H9 (cell line): ENCODE measurements around the gene NOP9. TPM values are rescaled to one million over a fixed set of nuclear protein-coding genes. Genes with fewer than 3 reads are reported as not detected.
"Not testable (repeated sequence)": the region's sequence is repeated elsewhere in the genome, so short reads cannot be mapped to it uniquely, and the experiment has no call there.

ENCODE experiments used
- DNase-seq: peaks from one replicate; pipeline ENCODE4 v3.0.0-alpha.2; 2017
- H2AFZ ChIP-seq: one replicate; pipeline ENCODE4 v1.6.1; 2013; ENCODE audit warnings: mild to moderate bottlenecking, low read length, control low read depth, moderate library complexity
- H2AK5ac ChIP-seq: 2 replicates; pipeline ENCODE4 v1.6.1; 2013; ENCODE audit warnings: low read length, control low read depth, mixed read lengths; ENCODE audit not compliant: insufficient read length
- H2BK120ac ChIP-seq: one replicate; pipeline ENCODE4 v1.6.1; 2013; ENCODE audit warnings: low read depth, mild to moderate bottlenecking, low read length, control low read depth, inconsistent platforms; ENCODE audit not compliant: poor library complexity, severe bottlenecking
- H2BK12ac ChIP-seq: 2 replicates; pipeline ENCODE4 v1.6.1; 2013; ENCODE audit warnings: low read length, control low read depth, mixed read lengths, low read depth; ENCODE audit not compliant: insufficient read length
- H2BK15ac ChIP-seq: 2 replicates; pipeline ENCODE4 v1.6.1; 2013; ENCODE audit warnings: low read depth, low read length, control low read depth
- H2BK20ac ChIP-seq: one replicate; pipeline ENCODE4 v1.6.1; 2013; ENCODE audit warnings: low read depth, mild to moderate bottlenecking, low read length, control low read depth, inconsistent platforms; ENCODE audit not compliant: poor library complexity, severe bottlenecking
- H2BK5ac ChIP-seq: 2 replicates; pipeline ENCODE4 v1.6.1; 2013; ENCODE audit warnings: low read length, control low read depth, mixed read lengths; ENCODE audit not compliant: insufficient read length
- H3K14ac ChIP-seq: 2 replicates; pipeline ENCODE4 v1.6.1; 2013; ENCODE audit warnings: low read length, control low read depth; ENCODE audit not compliant: insufficient read depth
- H3K18ac ChIP-seq: 2 replicates; pipeline ENCODE4 v1.6.1; 2013; ENCODE audit warnings: low read depth, mild to moderate bottlenecking, mixed read lengths, low read length, control low read depth; ENCODE audit not compliant: insufficient read length
- H3K23ac ChIP-seq: 2 replicates; pipeline ENCODE4 v1.6.1; 2013; ENCODE audit warnings: low read length, control low read depth, mixed read lengths, low read depth; ENCODE audit not compliant: insufficient read length
- H3K23me2 ChIP-seq: 2 replicates; pipeline ENCODE4 v1.6.1; 2013; ENCODE audit warnings: low read depth, mild to moderate bottlenecking, mixed read lengths, low read length, control low read depth; ENCODE audit not compliant: insufficient read length, poor library complexity, severe bottlenecking
- H3K27ac ChIP-seq: 2 replicates; pipeline ENCODE4 v1.5.1; 2013; ENCODE audit warnings: low read length, control low read depth, mixed read lengths, low read depth; ENCODE audit not compliant: insufficient read length
- H3K27me3 ChIP-seq: 2 replicates; pipeline ENCODE4 v1.6.1; 2013; ENCODE audit warnings: low read length, control low read depth, inconsistent platforms; ENCODE audit not compliant: insufficient read depth
- H3K4ac ChIP-seq: 2 replicates; pipeline ENCODE4 v1.6.1; 2013; ENCODE audit warnings: low read depth, mild to moderate bottlenecking, control low read depth, inconsistent platforms, low read length, moderate library complexity
- H3K4me1 ChIP-seq: 2 replicates; pipeline ENCODE4 v1.6.1; 2013; ENCODE audit warnings: low read length, control low read depth, inconsistent platforms; ENCODE audit not compliant: insufficient read depth
- H3K4me2 ChIP-seq: 2 replicates; pipeline ENCODE4 v1.6.1; 2013; ENCODE audit warnings: low read length, control low read depth, mixed read lengths; ENCODE audit not compliant: insufficient read length, insufficient read depth
- H3K56ac ChIP-seq: 2 replicates; pipeline ENCODE4 v1.6.1; 2013; ENCODE audit warnings: low read depth, mild to moderate bottlenecking, mixed read lengths, low read length, control low read depth; ENCODE audit not compliant: insufficient read length
- H3K79me1 ChIP-seq: 2 replicates; pipeline ENCODE4 v1.6.1; 2013; ENCODE audit warnings: low read depth, mild to moderate bottlenecking, moderate library complexity, low read length, control low read depth, inconsistent platforms; ENCODE audit not compliant: insufficient read depth, poor library complexity, severe bottlenecking
- H3K79me2 ChIP-seq: 2 replicates; pipeline ENCODE4 v1.6.1; 2013; ENCODE audit warnings: low read length, control low read depth, inconsistent platforms; ENCODE audit not compliant: insufficient read depth
- H3K9ac ChIP-seq: 2 replicates; pipeline ENCODE4 v1.6.1; 2013; ENCODE audit warnings: low read length, control low read depth, mixed read lengths; ENCODE audit not compliant: insufficient read length; ENCODE audit errors: extremely low read depth
- H3K9me3 ChIP-seq: one replicate; pipeline ENCODE4 v1.6.1; 2013; ENCODE audit warnings: low read depth, low read length, inconsistent platforms; ENCODE audit not compliant: control insufficient read depth
- H3T11ph ChIP-seq: one replicate; pipeline ENCODE4 v1.6.1; 2013; ENCODE audit warnings: mild to moderate bottlenecking, low read length, control low read depth, inconsistent platforms
- H4K20me1 ChIP-seq: one replicate; pipeline ENCODE4 v1.6.1; 2013; ENCODE audit not compliant: control insufficient read depth, insufficient read length, insufficient read depth
- H4K5ac ChIP-seq: 2 replicates; pipeline ENCODE4 v1.6.1; 2013; ENCODE audit warnings: low read depth, mild to moderate bottlenecking, mixed read lengths, low read length, control low read depth; ENCODE audit not compliant: insufficient read length
- H4K8ac ChIP-seq: replicated peaks from 2 replicates; pipeline ENCODE4 v1.6.1; 2013; ENCODE audit warnings: low read length, control low read depth, mixed read lengths, low read depth; ENCODE audit not compliant: insufficient read length
- H4K91ac ChIP-seq: 2 replicates; pipeline ENCODE4 v1.6.1; 2013; ENCODE audit warnings: low read depth, mild to moderate bottlenecking, moderate library complexity, mixed read lengths, low read length, control low read depth; ENCODE audit not compliant: insufficient read length
- H3K27ac Mint-ChIP-seq, 3 experiments: 2 replicates in 2 of 3; 3 replicates in 1 of 3; pipeline ENCODE4 v1.8.0; 2020 to 2021; ENCODE audit warnings: mixed read lengths in 3 of 3, mild to moderate bottlenecking in 1 of 3, moderate library complexity in 1 of 3
- H3K27me3 Mint-ChIP-seq: 2 replicates; pipeline ENCODE4 v1.8.0; 2021; ENCODE audit warnings: low read depth, mild to moderate bottlenecking, moderate library complexity, mixed read lengths
- H3K36me3 Mint-ChIP-seq, 3 experiments: 2 replicates in 2 of 3; 3 replicates in 1 of 3; pipeline ENCODE4 v1.8.0; 2020 to 2021; ENCODE audit warnings: low read depth in 3 of 3, mixed read lengths in 3 of 3; ENCODE audit not compliant: insufficient read depth in 1 of 3
- H3K4me1 Mint-ChIP-seq, 2 experiments: 2 replicates each; pipeline ENCODE4 v1.8.0; 2020; ENCODE audit warnings: mixed read lengths in 2 of 2
- H3K4me3 Mint-ChIP-seq, 2 experiments: 2 replicates in 1 of 2; 3 replicates in 1 of 2; pipeline ENCODE4 v1.8.0; 2020 to 2021; ENCODE audit warnings: mild to moderate bottlenecking in 2 of 2, mixed read lengths in 2 of 2, moderate library complexity in 1 of 2
- H3K9me3 Mint-ChIP-seq, 2 experiments: 2 replicates in 1 of 2; 3 replicates in 1 of 2; pipeline ENCODE4 v1.8.0; 2020; ENCODE audit warnings: mild to moderate bottlenecking in 2 of 2, mixed read lengths in 2 of 2, moderate library complexity in 1 of 2
- WGBS: extraction: QIAGEN DNeasy Blood & Tissue Kit; methylation state at CpG from one replicate; pipeline ENCODE4 v1.1.7; 2013; ENCODE audit warnings: missing lambda C conversion rate, low lambda C conversion rate, mixed read lengths; ENCODE audit not compliant: insufficient read length; ENCODE audit errors: extremely low coverage; 5-methylcytosine and 5-hydroxymethylcytosine counted together
- total RNA-seq: library from RNA; stranded (reverse); gene quantifications from 2 replicates; pipeline ENCODE4 v1.2.1, GENCODE V29; 2021
- TF ChIP-seq, protein P1 (sequence below): fragments of 200-600 bp; sonication (generic); conservative IDR thresholded peaks from 3 replicates; pipeline ENCODE4 v1.8.0; 2021; ENCODE audit warnings: antibody characterized with exemption, mild to moderate bottlenecking

Gene NOP9
- total RNA-seq, 1 experiment from 2014 or later = 34.7 TPM

GRCh38 chr14:24327914-24328313, 28.3 kb downstream of the NOP9 start:
- not testable (repeated sequence) for H2AFZ ChIP-seq, H3K36me3 Mint-ChIP-seq, H4K20me1 ChIP-seq, H3K27ac Mint-ChIP-seq, H4K8ac ChIP-seq, H3K14ac ChIP-seq, H3K27ac ChIP-seq, H3K23me2 ChIP-seq, H4K5ac ChIP-seq, H3K4me1 ChIP-seq, H3K79me2 ChIP-seq, H4K91ac ChIP-seq, H2BK12ac ChIP-seq, H3T11ph ChIP-seq, H2AK5ac ChIP-seq, H2BK20ac ChIP-seq, H2BK5ac ChIP-seq, H3K56ac ChIP-seq, H3K23ac ChIP-seq, H3K4me2 ChIP-seq, H3K27me3 ChIP-seq, H2BK15ac ChIP-seq, H3K18ac ChIP-seq, H3K79me1 ChIP-seq, H3K4me3 Mint-ChIP-seq, H3K9me3 ChIP-seq, H3K9me3 Mint-ChIP-seq, DNase-seq, H3K4ac ChIP-seq, H3K9ac ChIP-seq, H2BK120ac ChIP-seq
- TF ChIP-seq, protein P1, sequence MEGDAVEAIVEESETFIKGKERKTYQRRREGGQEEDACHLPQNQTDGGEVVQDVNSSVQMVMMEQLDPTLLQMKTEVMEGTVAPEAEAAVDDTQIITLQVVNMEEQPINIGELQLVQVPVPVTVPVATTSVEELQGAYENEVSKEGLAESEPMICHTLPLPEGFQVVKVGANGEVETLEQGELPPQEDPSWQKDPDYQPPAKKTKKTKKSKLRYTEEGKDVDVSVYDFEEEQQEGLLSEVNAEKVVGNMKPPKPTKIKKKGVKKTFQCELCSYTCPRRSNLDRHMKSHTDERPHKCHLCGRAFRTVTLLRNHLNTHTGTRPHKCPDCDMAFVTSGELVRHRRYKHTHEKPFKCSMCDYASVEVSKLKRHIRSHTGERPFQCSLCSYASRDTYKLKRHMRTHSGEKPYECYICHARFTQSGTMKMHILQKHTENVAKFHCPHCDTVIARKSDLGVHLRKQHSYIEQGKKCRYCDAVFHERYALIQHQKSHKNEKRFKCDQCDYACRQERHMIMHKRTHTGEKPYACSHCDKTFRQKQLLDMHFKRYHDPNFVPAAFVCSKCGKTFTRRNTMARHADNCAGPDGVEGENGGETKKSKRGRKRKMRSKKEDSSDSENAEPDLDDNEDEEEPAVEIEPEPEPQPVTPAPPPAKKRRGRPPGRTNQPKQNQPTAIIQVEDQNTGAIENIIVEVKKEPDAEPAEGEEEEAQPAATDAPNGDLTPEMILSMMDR = peak; percentile 70
- WGBS = no CpG with 5 or more reads among the region's 9 CpGs
- Mint-ChIP-seq H3K4me1 (peaks cover 9 to 11% of the 10 kb centered on the region in 2 experiments), H3K27me3 (peaks cover 73% of the 10 kb centered on the region)
